NB4 (cell line): ENCODE results near the gene C2CD2.

Experiments
- MYC ChIP-seq: IDR thresholded peaks from 2 replicates; pipeline ENCODE4 v1.6.1; 2011; ENCODE audit warnings: low read depth, low read length
- TF ChIP-seq, protein P1 (sequence below): IDR thresholded peaks from one replicate; pipeline ENCODE4 v1.5.1; 2012; ENCODE audit warnings: low read depth, low read length

DNA sequence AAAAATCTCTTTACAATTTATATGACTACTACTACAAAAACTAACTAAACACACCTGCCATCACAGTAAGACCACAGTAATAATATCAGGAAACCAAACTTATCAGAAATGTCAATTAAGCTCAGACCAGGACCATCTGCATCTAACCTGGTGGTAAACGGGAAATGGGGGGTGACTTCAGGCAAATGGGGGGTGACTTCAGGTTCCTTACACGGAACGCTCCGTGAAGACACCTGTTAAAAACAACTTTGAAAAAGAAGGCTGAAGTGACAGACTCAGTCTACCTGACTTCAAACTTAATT, 90.4 kb downstream of the C2CD2 start:
- TF ChIP-seq, protein P1, sequence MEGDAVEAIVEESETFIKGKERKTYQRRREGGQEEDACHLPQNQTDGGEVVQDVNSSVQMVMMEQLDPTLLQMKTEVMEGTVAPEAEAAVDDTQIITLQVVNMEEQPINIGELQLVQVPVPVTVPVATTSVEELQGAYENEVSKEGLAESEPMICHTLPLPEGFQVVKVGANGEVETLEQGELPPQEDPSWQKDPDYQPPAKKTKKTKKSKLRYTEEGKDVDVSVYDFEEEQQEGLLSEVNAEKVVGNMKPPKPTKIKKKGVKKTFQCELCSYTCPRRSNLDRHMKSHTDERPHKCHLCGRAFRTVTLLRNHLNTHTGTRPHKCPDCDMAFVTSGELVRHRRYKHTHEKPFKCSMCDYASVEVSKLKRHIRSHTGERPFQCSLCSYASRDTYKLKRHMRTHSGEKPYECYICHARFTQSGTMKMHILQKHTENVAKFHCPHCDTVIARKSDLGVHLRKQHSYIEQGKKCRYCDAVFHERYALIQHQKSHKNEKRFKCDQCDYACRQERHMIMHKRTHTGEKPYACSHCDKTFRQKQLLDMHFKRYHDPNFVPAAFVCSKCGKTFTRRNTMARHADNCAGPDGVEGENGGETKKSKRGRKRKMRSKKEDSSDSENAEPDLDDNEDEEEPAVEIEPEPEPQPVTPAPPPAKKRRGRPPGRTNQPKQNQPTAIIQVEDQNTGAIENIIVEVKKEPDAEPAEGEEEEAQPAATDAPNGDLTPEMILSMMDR = no peak
- no peak for TF ChIP-seq MYC
